K562 (cell line): ENCODE measurements around the gene TRERF1. TPM values are rescaled to one million over a fixed set of nuclear protein-coding genes. Genes with fewer than 3 reads are reported as not detected.
A peak's percentile ranks its signal among the peaks of the same experiment; 100 is the strongest.

ENCODE experiments used
- ATAC-seq: fragments of 200-7000 bp; cut with Tn5 transposase; 3 replicates; pipeline ENCODE4 v1.9.1; 2020; ENCODE audit warnings: moderate library complexity
- BruUV-seq: library from RNA; stranded (reverse); fragments of 400-500 nt; replicated peaks from 2 replicates; lab custom pipeline; 2021; lab: Mats Ljungman, UMichigan
- CTCF ChIA-PET: fragments of 300-600 bp; formaldehyde crosslinking; extraction: SDS; loops from one replicate; lab custom pipeline; 2021; ENCODE audit warnings: low intra/inter-chr PET ratio; lab: Yijun Ruan, JAX
- POLR2A ChIA-PET: fragments of 300-600, 350-650 bp; sonication (Branson Sonifier 250); formaldehyde crosslinking; extraction: SDS; loops from one replicate; lab custom pipeline; 2021; ENCODE audit warnings: antibody characterized with exemption, inconsistent platforms; lab: Yijun Ruan, JAX
- DNase-seq, 4 experiments: peaks; one replicate each; pipeline versions ENCODE4 v3.0.0 to v3.0.0-alpha.2; 2011 to 2018; ENCODE audit warnings: low spot score in 3 of 4, mixed read lengths in 3 of 4; ENCODE audit errors: extremely low read depth in 1 of 4
- FAIRE-seq: peaks from 2 replicates; lab custom pipeline; 2011; peaks lifted over from hg19 to GRCh38; lab: Jason Lieb, UNC
- H2AFZ ChIP-seq: 2 replicates; pipeline ENCODE4 v1.6.0; 2011; ENCODE audit warnings: low read depth, low read length, control low read depth, inconsistent platforms
- H3K27ac ChIP-seq: fragments of 200-600 bp; 3 replicates; pipeline ENCODE4 v1.8.0; 2011; ENCODE audit warnings: low read depth, mild to moderate bottlenecking, control low read depth, inconsistent platforms, low read length, moderate library complexity, mixed read lengths; ENCODE audit errors: extremely low read depth
- H3K27me3 ChIP-seq, 2 experiments: fragments of 300-600 bp in 1 of 2; 2 replicates in 1 of 2; 3 replicates in 1 of 2; pipeline versions ENCODE4 v1.6.0 to v1.8.0; 2011; ENCODE audit warnings: inconsistent platforms in 2 of 2, low read length in 2 of 2, mild to moderate bottlenecking in 1 of 2, mixed read lengths in 1 of 2, moderate library complexity in 1 of 2; ENCODE audit not compliant: control insufficient read depth in 2 of 2, insufficient read depth in 2 of 2
- H3K36me3 ChIP-seq: fragments of 300-600 bp; 3 replicates; pipeline ENCODE4 v1.8.0; 2011; ENCODE audit warnings: mild to moderate bottlenecking, low read length, inconsistent platforms; ENCODE audit not compliant: control insufficient read depth, insufficient read depth
- H3K4me1 ChIP-seq, 2 experiments: fragments of 200-600 bp in 1 of 2; replicated peaks in 1 of 2; 2 replicates in 1 of 2; 3 replicates in 1 of 2; pipeline versions ENCODE4 v1.5.1 to v1.8.0; 2011; ENCODE audit warnings: inconsistent platforms in 2 of 2, low read length in 2 of 2, mild to moderate bottlenecking in 1 of 2, mixed read lengths in 1 of 2, moderate library complexity in 1 of 2; ENCODE audit not compliant: control insufficient read depth in 2 of 2, insufficient read depth in 2 of 2
- H3K4me2 ChIP-seq: 2 replicates; pipeline ENCODE4 v1.6.1; 2011; ENCODE audit warnings: low read length, control low read depth, inconsistent platforms, mixed read lengths; ENCODE audit not compliant: insufficient read depth
- H3K4me3 ChIP-seq: fragments of 200-600 bp; sonication (generic), shearing (Covaris generic); 2 replicates; pipeline ENCODE4 v1.5.1; 2016; ENCODE audit warnings: control low read depth, inconsistent platforms
- H3K79me2 ChIP-seq: fragments of 200-600 bp; 3 replicates; pipeline ENCODE4 v1.8.0; 2011; ENCODE audit warnings: low read length, inconsistent platforms; ENCODE audit not compliant: control insufficient read depth, insufficient read depth
- H3K9ac ChIP-seq, 2 experiments: 2 replicates each; pipeline versions ENCODE4 v1.6.0 to v1.6.1; 2011; ENCODE audit warnings: low read depth in 2 of 2, low read length in 2 of 2, control low read depth in 1 of 2, inconsistent platforms in 1 of 2, mild to moderate bottlenecking in 1 of 2, mixed read lengths in 1 of 2; ENCODE audit not compliant: insufficient read depth in 1 of 2
- H3K9me1 ChIP-seq: one replicate; pipeline ENCODE4 v1.6.0; 2011; ENCODE audit warnings: inconsistent platforms, mild to moderate bottlenecking, low read length, moderate library complexity; ENCODE audit not compliant: control insufficient read depth, insufficient read depth
- H3K9me3 ChIP-seq: replicated peaks from 2 replicates; pipeline ENCODE4 v1.5.1; 2011; ENCODE audit warnings: low read depth, low read length, inconsistent platforms; ENCODE audit not compliant: control insufficient read depth, insufficient read depth
- H4K20me1 ChIP-seq: replicated peaks from 2 replicates; pipeline ENCODE4 v1.6.1; 2011; ENCODE audit warnings: low read length, inconsistent platforms, mixed read lengths; ENCODE audit not compliant: control insufficient read depth, insufficient read depth
- ADNP ChIP-seq: fragments of 200-800 bp; sonication (Bioruptor generic); IDR thresholded peaks from 2 replicates; pipeline ENCODE4 v1.6.1; 2016; ENCODE audit warnings: missing genetic modification characterization, missing compliant biosample characterization
- BRD4 ChIP-seq: fragments of 200-600 bp; sonication (generic); IDR thresholded peaks from 2 replicates; pipeline ENCODE4 v1.6.1; 2017; ENCODE audit warnings: inconsistent platforms
- CBX1 ChIP-seq: sonication (generic); IDR thresholded peaks from 2 replicates; pipeline ENCODE4 v1.6.1; 2016; ENCODE audit warnings: antibody characterized with exemption, low read depth, mild to moderate bottlenecking
- CTBP1 ChIP-seq: fragments of 450-650 bp; IDR thresholded peaks from 2 replicates; pipeline ENCODE4 v1.6.1; 2016; ENCODE audit warnings: borderline replicate concordance
- ETS2 ChIP-seq: IDR thresholded peaks from 2 replicates; pipeline ENCODE4 v1.6.1; 2016; ENCODE audit warnings: borderline replicate concordance, missing genetic modification characterization, mild to moderate bottlenecking, moderate library complexity, missing compliant biosample characterization; ENCODE audit not compliant: poor library complexity, severe bottlenecking
- ILK ChIP-seq: fragments of 450-650 bp; IDR thresholded peaks from 2 replicates; pipeline ENCODE4 v1.6.1; 2016; ENCODE audit warnings: missing genetic modification characterization, low read depth, mild to moderate bottlenecking, missing compliant biosample characterization, moderate library complexity, borderline replicate concordance
- L3MBTL2 ChIP-seq: fragments of 450-650 bp; IDR thresholded peaks from 2 replicates; pipeline ENCODE4 v1.6.1; 2016; ENCODE audit warnings: mild to moderate bottlenecking, moderate library complexity
- MAZ ChIP-seq, 2 experiments: fragments of 450-650 bp in 1 of 2; sonication (generic) in 1 of 2; formaldehyde crosslinking; IDR thresholded peaks in 1 of 2; conservative IDR thresholded peaks in 1 of 2; 2 replicates each; pipeline versions ENCODE4 v1.4.0 to v1.5.0; 2020; ENCODE audit warnings: mild to moderate bottlenecking in 1 of 2, missing genetic modification reagents in 1 of 2
- MBD2 ChIP-seq: sonication (generic); IDR thresholded peaks from 2 replicates; pipeline ENCODE4 v1.6.1; 2016; ENCODE audit warnings: low read depth, borderline replicate concordance
- MNT ChIP-seq, 2 experiments: fragments of 450-650 bp; conservative IDR thresholded peaks; 2 replicates each; pipeline ENCODE4 v1.6.1; 2017; ENCODE audit warnings: mild to moderate bottlenecking in 2 of 2, moderate library complexity in 2 of 2
- NFIX ChIP-seq: fragments of 250-450 bp; sonication (Bioruptor Pico); IDR thresholded peaks from 2 replicates; pipeline ENCODE4 v1.4.0; 2020; ENCODE audit warnings: low read depth, mild to moderate bottlenecking, moderate library complexity
- SPI1 ChIP-seq: IDR thresholded peaks from 2 replicates; pipeline ENCODE4 v1.6.1; 2011; ENCODE audit warnings: low read depth, low read length, control low read depth, borderline replicate concordance
- TAF1 ChIP-seq: IDR thresholded peaks from 2 replicates; pipeline ENCODE4 v1.6.1; 2011; ENCODE audit warnings: mild to moderate bottlenecking, low read length, moderate library complexity; ENCODE audit not compliant: insufficient read depth, control insufficient read depth, severe bottlenecking; ENCODE audit errors: extremely low read depth
- TFAP4 ChIP-seq: sonication (generic); formaldehyde crosslinking; IDR thresholded peaks from 2 replicates; pipeline ENCODE4 v1.8.0; 2022; ENCODE audit warnings: missing genetic modification reagents, mild to moderate bottlenecking, moderate library complexity, borderline replicate concordance
- TRIM24 ChIP-seq, 2 experiments: fragments of 450-650 bp; IDR thresholded peaks; 2 replicates each; pipeline ENCODE4 v1.6.1; 2016
- ZFX ChIP-seq: sonication (generic); formaldehyde crosslinking; IDR thresholded peaks from 2 replicates; pipeline ENCODE4 v1.8.0; 2022; ENCODE audit warnings: mild to moderate bottlenecking, missing genetic modification reagents, moderate library complexity
- ZNF124 ChIP-seq: sonication (generic); formaldehyde crosslinking; IDR thresholded peaks from 2 replicates; pipeline ENCODE4 v1.8.1; 2022; ENCODE audit warnings: missing genetic modification reagents
- WGBS: fragments of 100-300 bp; shearing (Covaris generic); methylation state at CpG from one replicate; pipeline ENCODE4 v1.1.6; 2016; ENCODE audit warnings: low coverage, mixed read lengths; ENCODE audit not compliant: insufficient coverage; ENCODE audit errors: missing lambda C conversion rate; 5-methylcytosine and 5-hydroxymethylcytosine counted together
- in situ Hi-C: fragments of 300-500 bp; cut with MboI; formaldehyde crosslinking; loops from 4 replicates; pipeline ENCODE4 v1.15.0; 2018; ENCODE audit warnings: inconsistent platforms, mixed read lengths
- intact Hi-C: fragments of 100-400 bp; cut with micrococcal nuclease; formaldehyde crosslinking; loops from 2 replicates; pipeline ENCODE4 v1.14.2; 2022
- polyA plus RNA-seq, 8 experiments: library from polyadenylated mRNA; depleted of rRNA in 4 of 8; stranded (reverse) in 5 of 8; unstranded in 3 of 8; fragments of >200 nt; fragmentation: Nextera tagmentation in 2 of 8; fragmentation: Illumina TruSeq in 1 of 8; extraction: Ambion mirVana in 2 of 8; extraction: Trizol in 1 of 8; gene quantifications; 2 replicates each; pipeline versions ENCODE4 v1.2.1 to v1.2.3, GENCODE V29; 2011 to 2014; ENCODE audit warnings: inconsistent platforms in 1 of 8, missing spikeins in 1 of 8
- total RNA-seq, 7 experiments: library from RNA; depleted of rRNA in 6 of 7; stranded (reverse); fragments of >200 nt in 6 of 7; fragmentation: Illumina TruSeq in 2 of 7; extraction: Trizol in 2 of 7; gene quantifications; 2 replicates each; pipeline versions ENCODE4 v1.2.1 to v1.2.3, GENCODE V29; 2011 to 2021; ENCODE audit warnings: low replicate concordance in 1 of 7
- TF ChIP-seq, protein P1 (sequence below): sonication (generic); formaldehyde crosslinking; IDR thresholded peaks from 2 replicates; pipeline ENCODE4 v1.8.1; 2023; ENCODE audit warnings: mild to moderate bottlenecking, missing genetic modification reagents

Gene TRERF1
- total and polyA plus RNA-seq, 9 of the 15 experiments (the other 6 are each of a cell fraction or from before 2014, with no cell fraction given), result 0.04 to 0.20 (median 0.07) TPM; not detected in 3

- Histone ChIP-seq H3K9me3 (no peaks in the 10 kb centered on the region), H3K9ac (no peak overlapping the region; a peak in 1 of 4 replicates), H3K9me1 (no peaks in the 10 kb centered on the region), H3K36me3 (no peaks in the 10 kb centered on the region), H3K79me2 (no peaks in the 10 kb centered on the region), H3K4me2 (no peak overlapping the region), H3K4me1 (peaks cover 0 to 4% of the 10 kb centered on the region in 2 experiments; a peak in 1 of 5 replicates), H3K27me3 (peaks cover 15 to 52% of the 10 kb centered on the region in 2 experiments), H2AFZ (no peak overlapping the region), H3K27ac (no peak overlapping the region), H3K4me3 (no peak overlapping the region), H4K20me1 (no peaks in the 10 kb centered on the region; the same call in 1 of the 2 replicates)
- no TSS peak for BruUV-seq
- DNase-seq (peak in 3 of 4 experiments; percentile 19 to 46 (median 31)), ATAC-seq (peak; percentile 54; the same call in 2 of the 3 replicates), FAIRE-seq (no peak)
- intact Hi-C loops (no loop called here), in situ Hi-C loops (no loop called here)
- 3% methylated on average over 14 of the region's 14 CpGs for WGBS
- ChIA-PET CTCF (interaction anchor here (0.9 kb wide), 1 partner anchor 181 kb away, joined by 3 read pairs; no protein-coding TSS in a partner anchor), POLR2A (interaction anchor here (1.1 to 1.2 kb wide), 2 partner anchors 14 to 25 kb away, joined by 4 read pairs; no protein-coding TSS in a partner anchor)
- no peak for TF ChIP-seq ADNP (tag)
- TF ChIP-seq ETS2 (tag), result no peak
- TF ChIP-seq MAZ (CRISPR knock-in tag; conservative IDR thresholded peaks at IDR 0.05 in 1 of 2, IDR thresholded peaks at IDR 0.05 in 1 of 2), result no peak
- no peak for TF ChIP-seq NFIX (CRISPR knock-in tag)
- no peak for TF ChIP-seq MBD2
- TF ChIP-seq MNT (conservative IDR thresholded peaks at IDR 0.05), result no peak
- peak; percentile 99 for TF ChIP-seq SPI1
- TF ChIP-seq CTBP1, result peak; percentile 93
- no peak for TF ChIP-seq ZFX (CRISPR knock-in tag)
- no peak for TF ChIP-seq ZNF124 (CRISPR knock-in tag)
- no peak for TF ChIP-seq TRIM24 (IDR thresholded peaks at IDR 0.05)
- no peak for TF ChIP-seq BRD4
- TF ChIP-seq L3MBTL2, result no peak
- no peak for TF ChIP-seq CBX1
- TF ChIP-seq TFAP4 (CRISPR knock-in tag), result peak; percentile 55
- TF ChIP-seq, protein P1, sequence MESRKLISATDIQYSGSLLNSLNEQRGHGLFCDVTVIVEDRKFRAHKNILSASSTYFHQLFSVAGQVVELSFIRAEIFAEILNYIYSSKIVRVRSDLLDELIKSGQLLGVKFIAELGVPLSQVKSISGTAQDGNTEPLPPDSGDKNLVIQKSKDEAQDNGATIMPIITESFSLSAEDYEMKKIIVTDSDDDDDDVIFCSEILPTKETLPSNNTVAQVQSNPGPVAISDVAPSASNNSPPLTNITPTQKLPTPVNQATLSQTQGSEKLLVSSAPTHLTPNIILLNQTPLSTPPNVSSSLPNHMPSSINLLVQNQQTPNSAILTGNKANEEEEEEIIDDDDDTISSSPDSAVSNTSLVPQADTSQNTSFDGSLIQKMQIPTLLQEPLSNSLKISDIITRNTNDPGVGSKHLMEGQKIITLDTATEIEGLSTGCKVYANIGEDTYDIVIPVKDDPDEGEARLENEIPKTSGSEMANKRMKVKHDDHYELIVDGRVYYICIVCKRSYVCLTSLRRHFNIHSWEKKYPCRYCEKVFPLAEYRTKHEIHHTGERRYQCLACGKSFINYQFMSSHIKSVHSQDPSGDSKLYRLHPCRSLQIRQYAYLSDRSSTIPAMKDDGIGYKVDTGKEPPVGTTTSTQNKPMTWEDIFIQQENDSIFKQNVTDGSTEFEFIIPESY (CRISPR knock-in tag), result no peak
- TF ChIP-seq ILK (tag), result no peak
- TF ChIP-seq TAF1, result no peak
Measured at GRCh38 chr6:42367353-42368011, 84.2 kb downstream of the TRERF1 start.
